Gastrocnemius medialis (tissue), 4 donors: ENCODE measurements around the gene RNF123. TPM values are rescaled to one million over a fixed set of nuclear protein-coding genes. Genes with fewer than 3 reads are reported as not detected.

Source experiments
- ATAC-seq, 2 donors: fragments of 150-250 bp; one replicate each; pipeline ENCODE4 v1.9.1; 2016
- DNase-seq, 2 donors: peaks; one replicate each; pipeline ENCODE4 v3.0.0-alpha.2; 2019
- H3K27ac ChIP-seq, 4 donors: fragments of 200-600 bp; sonication (generic); 1 replicate in 1 of 4; 2 replicates in 3 of 4; pipeline ENCODE4 v1.5.1; 2016 to 2018; ENCODE audit warnings: mild to moderate bottlenecking in 2 of 4, moderate library complexity in 1 of 4
- H3K27me3 ChIP-seq, 3 donors: fragments of 200-600 bp; sonication (generic) in 2 of 3; 1 replicate in 1 of 3; 2 replicates in 2 of 3; pipeline versions ENCODE4 v1.5.1 to v1.6.0; 2016 to 2019; ENCODE audit warnings: mild to moderate bottlenecking in 1 of 3, moderate library complexity in 1 of 3
- H3K36me3 ChIP-seq, 2 donors: fragments of 200-600 bp; sonication (generic) in 1 of 2; one replicate each; pipeline ENCODE4 v1.5.1; 2017 to 2018
- H3K4me1 ChIP-seq, 2 donors: fragments of 200-600 bp; sonication (generic) in 1 of 2; one replicate each; pipeline ENCODE4 v1.5.1; 2016 to 2017; ENCODE audit warnings: mild to moderate bottlenecking in 2 of 2
- H3K4me3 ChIP-seq, 4 donors: fragments of 200-600 bp; sonication (generic) in 3 of 4; 1 replicate in 1 of 4; 2 replicates in 3 of 4; pipeline ENCODE4 v1.5.1; 2016 to 2019; ENCODE audit warnings: mild to moderate bottlenecking in 2 of 4
- H3K9me3 ChIP-seq, 3 donors: fragments of 200-600 bp; sonication (generic) in 2 of 3; 1 replicate in 1 of 3; 2 replicates in 2 of 3; pipeline ENCODE4 v1.5.1; 2016 to 2019
- CTCF ChIP-seq, 5 experiments: fragments of 450-650 bp in 3 of 5; fragments of 200-600 bp in 2 of 5; sonication (generic) in 2 of 5; IDR thresholded peaks in 4 of 5; conservative IDR thresholded peaks in 1 of 5; 1 replicate in 4 of 5; 2 replicates in 1 of 5; pipeline ENCODE4 v1.5.1; 2016 to 2019; ENCODE audit warnings: antibody characterized with exemption in 5 of 5, mild to moderate bottlenecking in 3 of 5, moderate library complexity in 3 of 5
- POLR2A ChIP-seq, 2 donors: fragments of 450-650 bp; IDR thresholded peaks; one replicate each; pipeline ENCODE4 v1.6.1; 2017; ENCODE audit warnings: antibody characterized with exemption in 2 of 2, mild to moderate bottlenecking in 2 of 2, moderate library complexity in 2 of 2
- in situ Hi-C, 4 donors: fragments of 200-750 bp; cut with MboI; loops; one replicate each; pipeline versions ENCODE4 v1.15.0 to v1.8.0; 2017; ENCODE audit warnings: low sequenced_read_pairs in 4 of 4
- intact Hi-C: fragments of 100-400 bp; cut with DNase I; formaldehyde crosslinking; loops from one replicate; pipeline ENCODE4 v1.15.1; 2023; ENCODE audit warnings: low total_unique reads
- total RNA-seq, 4 donors: library from RNA; depleted of rRNA; stranded (reverse); fragments of >200 nt; gene quantifications; one replicate each; pipeline versions ENCODE4 v1.1.0 to v1.2.3, GENCODE V29; 2016

RNF123 gene
- total RNA-seq, 4 donors from 2014 or later = 82.8 to 132 (median 128) TPM

DNA sequence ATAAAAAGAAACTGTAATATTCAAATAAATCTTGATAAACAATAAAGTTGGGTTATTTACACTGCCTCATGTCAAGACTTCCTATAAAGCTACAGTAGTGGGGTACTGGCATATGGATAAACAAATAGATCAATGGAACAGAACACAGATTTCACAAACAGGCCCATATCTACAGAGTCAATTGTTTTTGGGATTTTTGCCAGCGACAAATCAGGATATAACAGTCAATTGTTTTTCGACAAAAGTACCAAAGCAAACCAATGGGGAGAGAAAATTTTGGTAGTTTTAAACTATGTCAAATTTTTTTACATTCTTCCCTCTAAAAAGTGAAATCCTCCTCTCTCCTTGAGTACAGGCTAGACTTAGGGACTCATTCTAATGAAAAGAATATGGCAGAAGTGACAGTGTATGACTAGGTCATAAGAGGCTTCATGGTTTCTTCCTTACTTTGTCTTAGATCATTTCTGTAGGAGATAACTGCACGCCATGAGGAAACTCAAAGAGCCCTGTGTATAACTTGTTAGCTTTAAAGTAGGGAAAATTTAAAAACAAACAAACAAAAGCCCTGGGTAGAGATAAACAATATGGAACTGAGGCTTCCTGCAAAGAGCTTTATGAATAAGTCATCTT is 80.0 kb downstream of the RNF123 start:
- H3K9me3 ChIP-seq = no peaks in the 10 kb centered on the region
- intact Hi-C loops = no loop called here
- no peaks in the 10 kb centered on the region for H3K36me3 ChIP-seq
- no peaks in the 10 kb centered on the region for H3K27me3 ChIP-seq
- TF ChIP-seq CTCF (IDR thresholded peaks at IDR 0.05 in 4 of 5, conservative IDR thresholded peaks at IDR 0.05 in 1 of 5) = no peak
- TF ChIP-seq POLR2A (IDR thresholded peaks at IDR 0.05) = no peak
- H3K27ac ChIP-seq = no peak overlapping the region
- no peak for ATAC-seq
- H3K4me3 ChIP-seq = no peak overlapping the region
- in situ Hi-C loops = no loop called here
- H3K4me1 ChIP-seq = peaks cover 0 to 3% of the 10 kb centered on the region in 2 donors
- DNase-seq = no peak

DNA sequence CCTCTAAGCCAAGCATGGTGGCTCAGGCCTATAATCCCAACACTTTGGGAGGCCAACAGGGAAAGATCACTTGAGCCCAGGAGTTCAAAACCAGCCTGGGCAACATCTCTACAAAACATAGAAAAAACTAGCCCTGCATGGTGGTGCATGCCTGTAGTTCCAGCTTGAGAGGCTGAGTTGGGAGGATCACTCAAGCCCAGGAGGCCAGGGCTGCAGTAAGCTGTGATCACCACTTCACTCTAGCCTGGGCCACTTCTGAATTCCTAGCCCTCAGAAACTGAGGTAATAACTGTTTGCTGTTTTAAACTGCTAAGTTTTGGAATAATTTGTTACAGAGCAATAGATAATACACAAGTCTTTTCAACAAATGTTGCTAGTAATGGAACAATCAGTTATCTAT is 80.6 kb downstream of the RNF123 start:
- TF ChIP-seq CTCF (IDR thresholded peaks at IDR 0.05 in 4 of 5, conservative IDR thresholded peaks at IDR 0.05 in 1 of 5) (no peak), POLR2A (IDR thresholded peaks at IDR 0.05) (no peak)
- H3K4me1 ChIP-seq = peaks cover under 1 to 3% of the 10 kb centered on the region in 2 donors
- H3K36me3 ChIP-seq = no peaks in the 10 kb centered on the region
- in situ Hi-C loops = no loop called here
- H3K27ac ChIP-seq = no peak overlapping the region
- ATAC-seq (no peak), DNase-seq (no peak)
- no peaks in the 10 kb centered on the region for H3K9me3 ChIP-seq
- intact Hi-C loops = no loop called here
- H3K4me3 ChIP-seq = no peak overlapping the region
- no peaks in the 10 kb centered on the region for H3K27me3 ChIP-seq

Other genes starting within 250 kb of the RNF123 start
- 100 to 1,000 TPM in 3 of 4 donors, 10 to 100 TPM in 1; 95.0 to 177 (median 109) TPM for gene DAG1, start 219.3 kb upstream of the RNF123 start, total RNA-seq
- under 1 TPM; 0.10 to 0.24 (median 0.21) TPM for gene BSN, start 135.1 kb upstream of the RNF123 start, total RNA-seq
- 100 to 1,000 TPM; 103 to 140 (median 108) TPM for gene APEH, start 15.2 kb upstream of the RNF123 start, total RNA-seq
- 1 to 10 TPM in 3 of 4 donors, under 1 TPM in 1; 0.10 to 4.8 (median 2.4) TPM for gene MST1, start 83 bp upstream of the RNF123 start, total RNA-seq
- under 1 TPM in 3 of 4 donors, not detected in 1; 0.10 to 0.76 (median 0.42) TPM for gene AMIGO3, start 30.1 kb downstream of the RNF123 start, total RNA-seq
- 10 to 100 TPM; 14.2 to 26.1 (median 17.0) TPM for gene GMPPB, start 34.4 kb downstream of the RNF123 start, total RNA-seq
- gene IP6K1, start 97.0 kb downstream of the RNF123 start, total RNA-seq = 10 to 100 TPM; 13.5 to 22.2 (median 19.5) TPM
- gene CDHR4, start 110.3 kb downstream of the RNF123 start, total RNA-seq = not detected
- gene INKA1, start 113.7 kb downstream of the RNF123 start, total RNA-seq = 10 to 100 TPM in 1 of 4 donors, 1 to 10 TPM in 2, not detected in 1; 1.1 to 10.9 (median 5.2) TPM
- 10 to 100 TPM in 1 of 4 donors, 1 to 10 TPM in 3; 3.5 to 16.1 (median 5.1) TPM for gene UBA7, start 124.4 kb downstream of the RNF123 start, total RNA-seq
- gene TRAIP, start 167.0 kb downstream of the RNF123 start, total RNA-seq = 1 to 10 TPM in 3 of 4 donors, under 1 TPM in 1; 0.36 to 4.2 (median 1.1) TPM
- not detected for gene CAMKV, start 180.3 kb downstream of the RNF123 start, total RNA-seq
- under 1 TPM in 3 of 4 donors, not detected in 1; 0.40 to 0.81 (median 0.51) TPM for gene MST1R, start 214.3 kb downstream of the RNF123 start, total RNA-seq
- 10 to 100 TPM; 13.9 to 41.9 (median 23.9) TPM for gene MON1A, start 240.3 kb downstream of the RNF123 start, total RNA-seq